Sigmoid colon (tissue), 3 donors: ENCODE results near the gene PDE4D.

Experiments used
- POLR2A ChIP-seq, 2 donors: fragments of 450-650 bp; IDR thresholded peaks; one replicate each; pipeline ENCODE4 v1.6.1; 2016; ENCODE audit warnings: antibody characterized with exemption in 2 of 2, mild to moderate bottlenecking in 2 of 2, moderate library complexity in 2 of 2
- TF ChIP-seq, protein P1 (sequence below), 4 experiments: fragments of 450-650 bp in 3 of 4; fragments of 200-600 bp in 1 of 4; IDR thresholded peaks; one replicate each; pipeline ENCODE4 v1.5.1; 2016 to 2019; ENCODE audit warnings: antibody characterized with exemption in 4 of 4, mild to moderate bottlenecking in 3 of 4, moderate library complexity in 2 of 4

GRCh38 chr5:59727186-59727585 is 166.3 kb downstream of the PDE4D start:
- no peak for TF ChIP-seq POLR2A (IDR thresholded peaks at IDR 0.05)
- TF ChIP-seq, protein P1, sequence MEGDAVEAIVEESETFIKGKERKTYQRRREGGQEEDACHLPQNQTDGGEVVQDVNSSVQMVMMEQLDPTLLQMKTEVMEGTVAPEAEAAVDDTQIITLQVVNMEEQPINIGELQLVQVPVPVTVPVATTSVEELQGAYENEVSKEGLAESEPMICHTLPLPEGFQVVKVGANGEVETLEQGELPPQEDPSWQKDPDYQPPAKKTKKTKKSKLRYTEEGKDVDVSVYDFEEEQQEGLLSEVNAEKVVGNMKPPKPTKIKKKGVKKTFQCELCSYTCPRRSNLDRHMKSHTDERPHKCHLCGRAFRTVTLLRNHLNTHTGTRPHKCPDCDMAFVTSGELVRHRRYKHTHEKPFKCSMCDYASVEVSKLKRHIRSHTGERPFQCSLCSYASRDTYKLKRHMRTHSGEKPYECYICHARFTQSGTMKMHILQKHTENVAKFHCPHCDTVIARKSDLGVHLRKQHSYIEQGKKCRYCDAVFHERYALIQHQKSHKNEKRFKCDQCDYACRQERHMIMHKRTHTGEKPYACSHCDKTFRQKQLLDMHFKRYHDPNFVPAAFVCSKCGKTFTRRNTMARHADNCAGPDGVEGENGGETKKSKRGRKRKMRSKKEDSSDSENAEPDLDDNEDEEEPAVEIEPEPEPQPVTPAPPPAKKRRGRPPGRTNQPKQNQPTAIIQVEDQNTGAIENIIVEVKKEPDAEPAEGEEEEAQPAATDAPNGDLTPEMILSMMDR (IDR thresholded peaks at IDR 0.05) = no peak
